GM08714 (cell line): ENCODE results near the gene CHMP1A.
"Not testable (repeated sequence)": the region's sequence is repeated elsewhere in the genome, so short reads cannot be mapped to it uniquely, and the experiment has no call there.

ENCODE experiments used
- H3K4me3 ChIP-seq: fragments of 200-500 bp; sonication (Bioruptor generic); 2 replicates; pipeline ENCODE4 v1.5.1; 2014; ENCODE audit warnings: mild to moderate bottlenecking, low read length, inconsistent platforms
- ZNF274 ChIP-seq: IDR thresholded peaks from 2 replicates; pipeline ENCODE4 v1.6.1; 2012; ENCODE audit warnings: mild to moderate bottlenecking, low read depth, low read length

CHMP1A gene

GRCh38 chr16:89656435-89657121, 930 bp downstream of the CHMP1A start:
- TF ChIP-seq ZNF274 = no peak
- peak overlapping the region; percentile 93 for H3K4me3 ChIP-seq

- TF ChIP-seq ZNF274 = no peak
- no peak overlapping the region for H3K4me3 ChIP-seq
Observed at GRCh38 chr16:89655062-89655643, 2.4 kb downstream of the CHMP1A start.

- H3K4me3 ChIP-seq = no peak overlapping the region
- TF ChIP-seq ZNF274 = no peak
Observed at GRCh38 chr16:89653656-89654295, 3.7 kb downstream of the CHMP1A start.

GRCh38 chr16:89651584-89651983, 5.9 kb downstream of the CHMP1A start:
- no peak for TF ChIP-seq ZNF274
- H3K4me3 ChIP-seq = no peak overlapping the region

- TF ChIP-seq ZNF274 = no peak
Observed at GRCh38 chr16:89646906-89647305, 10.6 kb downstream of the CHMP1A start.

GRCh38 chr16:89646270-89646669, 11.2 kb downstream of the CHMP1A start:
- H3K4me3 ChIP-seq = no peak overlapping the region
- TF ChIP-seq ZNF274 = no peak

More at GRCh38 chr16:89646906-89647305, 10.6 kb downstream of the CHMP1A start:
- no peak overlapping the region for H3K4me3 ChIP-seq

- no peak for TF ChIP-seq ZNF274
- no peak overlapping the region for H3K4me3 ChIP-seq
Observed at GRCh38 chr16:89645122-89645521, 12.4 kb downstream of the CHMP1A start.

- no peak for TF ChIP-seq ZNF274
- no peak overlapping the region for H3K4me3 ChIP-seq
Observed at GRCh38 chr16:89643769-89644300, 13.7 kb downstream of the CHMP1A start.

- no peak overlapping the region for H3K4me3 ChIP-seq
- TF ChIP-seq ZNF274 = no peak
Observed at GRCh38 chr16:89642574-89642973, 14.9 kb downstream of the CHMP1A start.

- H3K4me3 ChIP-seq = no peak overlapping the region
Observed at GRCh38 chr16:89641458-89642119, 15.9 kb downstream of the CHMP1A start.

GRCh38 chr16:89639385-89639784, 18.1 kb downstream of the CHMP1A start:
- H3K4me3 ChIP-seq = no peak overlapping the region
- no peak for TF ChIP-seq ZNF274

More at GRCh38 chr16:89641458-89642119, 15.9 kb downstream of the CHMP1A start:
- no peak for TF ChIP-seq ZNF274

GRCh38 chr16:89638455-89638854, 19.1 kb downstream of the CHMP1A start:
- H3K4me3 ChIP-seq = no peak overlapping the region
- TF ChIP-seq ZNF274 = no peak

GRCh38 chr16:89637379-89637778, 20.1 kb downstream of the CHMP1A start:
- no peak overlapping the region for H3K4me3 ChIP-seq
- no peak for TF ChIP-seq ZNF274

- no peak overlapping the region for H3K4me3 ChIP-seq
Observed at GRCh38 chr16:89636663-89637062, 20.8 kb downstream of the CHMP1A start.

GRCh38 chr16:89634463-89635385, 22.8 kb downstream of the CHMP1A start:
- H3K4me3 ChIP-seq = not testable (repeated sequence)

More at GRCh38 chr16:89636663-89637062, 20.8 kb downstream of the CHMP1A start:
- no peak for TF ChIP-seq ZNF274
